K562 (cell line): ENCODE data around the gene PAIP2.

Experiments used
- CEBPB ChIP-seq: fragments of 450-650 bp; IDR thresholded peaks from 2 replicates; pipeline ENCODE4 v1.6.1; 2016; ENCODE audit warnings: missing genetic modification characterization, missing compliant biosample characterization
- GATA2 ChIP-seq: sonication (generic); formaldehyde crosslinking; IDR thresholded peaks from 2 replicates; pipeline ENCODE4 v1.4.0; 2020; ENCODE audit warnings: mild to moderate bottlenecking, missing genetic modification reagents
- MAZ ChIP-seq, 2 experiments: fragments of 450-650 bp in 1 of 2; sonication (generic) in 1 of 2; formaldehyde crosslinking; IDR thresholded peaks in 1 of 2; conservative IDR thresholded peaks in 1 of 2; 2 replicates each; pipeline versions ENCODE4 v1.4.0 to v1.5.0; 2020; ENCODE audit warnings: mild to moderate bottlenecking in 1 of 2, missing genetic modification reagents in 1 of 2
- MTA3 ChIP-seq: fragments of 450-650 bp; formaldehyde crosslinking; IDR thresholded peaks from 2 replicates; pipeline ENCODE4 v1.6.1; 2017; ENCODE audit warnings: mild to moderate bottlenecking, borderline replicate concordance
- NFYB ChIP-seq: IDR thresholded peaks from 2 replicates; pipeline ENCODE4 v1.6.1; 2011; ENCODE audit warnings: mild to moderate bottlenecking, moderate library complexity; ENCODE audit not compliant: insufficient read length; ENCODE audit errors: extremely low read depth
- PHF21A ChIP-seq: fragments of 450-650 bp; IDR thresholded peaks from 2 replicates; pipeline ENCODE4 v1.6.1; 2017; ENCODE audit warnings: low read depth, borderline replicate concordance
- POLR2A ChIP-seq: fragments of 450-650 bp; conservative IDR thresholded peaks from 2 replicates; pipeline ENCODE4 v1.6.1; 2016
- RUNX1 ChIP-seq: sonication (generic); IDR thresholded peaks from 2 replicates; pipeline ENCODE4 v1.6.1; 2016; ENCODE audit warnings: antibody characterized with exemption, low read depth
- SMC3 ChIP-seq: conservative IDR thresholded peaks from 2 replicates; pipeline ENCODE4 v1.6.1; 2011; ENCODE audit warnings: low read depth, low read length, improper control_type of control experiment; ENCODE audit not compliant: insufficient read depth
- SRF ChIP-seq, 2 experiments: fragments of 250-450, 450-650 bp in 1 of 2; sonication (Bioruptor Pico) in 1 of 2; sonication (generic) in 1 of 2; formaldehyde crosslinking; IDR thresholded peaks; 2 replicates each; pipeline versions ENCODE4 v1.5.0 to v1.5.1; 2020 to 2022; ENCODE audit warnings: mild to moderate bottlenecking in 1 of 2, missing genetic modification reagents in 1 of 2
- TAL1 ChIP-seq: fragments of 450-650 bp; IDR thresholded peaks from 2 replicates; pipeline ENCODE4 v1.6.1; 2016; ENCODE audit warnings: mild to moderate bottlenecking

DNA sequence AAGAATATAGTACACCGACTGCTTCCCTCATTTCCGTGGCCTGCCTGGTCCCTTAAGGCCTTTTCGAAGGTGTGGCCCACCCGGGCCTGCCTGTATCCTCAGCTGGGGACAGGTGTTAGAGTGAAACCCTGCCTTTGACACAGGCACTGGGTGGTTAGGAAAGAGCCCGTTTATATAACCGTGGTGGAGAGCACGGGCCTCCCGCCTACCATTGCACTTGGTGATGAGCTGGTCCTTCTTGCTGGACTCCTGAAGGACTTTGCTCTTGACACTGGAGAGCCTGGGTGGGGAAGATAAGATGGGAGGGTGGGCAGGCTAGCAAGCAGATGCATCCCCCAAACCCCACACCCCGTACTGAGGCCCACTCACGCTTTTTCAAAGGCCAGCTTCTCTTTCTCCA lies 59.9 kb downstream of the PAIP2 start:
- TF ChIP-seq MAZ (CRISPR knock-in tag; conservative IDR thresholded peaks at IDR 0.05 in 1 of 2, IDR thresholded peaks at IDR 0.05 in 1 of 2) (no peak), TAL1 (no peak), RUNX1 (no peak), GATA2 (CRISPR knock-in tag) (no peak), SRF (CRISPR knock-in tag; IDR thresholded peaks at IDR 0.05) (no peak), NFYB (no peak), CEBPB (tag) (no peak), SMC3 (no peak), MTA3 (no peak), POLR2A (no peak), PHF21A (no peak)
